GM18507 (cell line): ENCODE data around the gene ZFAND5.

Experiments
- DNase-seq: peaks from one replicate; pipeline ENCODE4 v3.0.0; 2011; ENCODE audit warnings: low read depth; ENCODE audit not compliant: insufficient read length; ENCODE audit errors: extremely low spot score
- FAIRE-seq: peaks from 2 replicates; lab custom pipeline; 2011; peaks lifted over from hg19 to GRCh38; lab: Jason Lieb, UNC

Gene ZFAND5

GRCh38 chr9:72363908-72364678 lies 915 bp downstream of the ZFAND5 start:
- peak; percentile 76 for FAIRE-seq
- peak; percentile 54 for DNase-seq

DNA sequence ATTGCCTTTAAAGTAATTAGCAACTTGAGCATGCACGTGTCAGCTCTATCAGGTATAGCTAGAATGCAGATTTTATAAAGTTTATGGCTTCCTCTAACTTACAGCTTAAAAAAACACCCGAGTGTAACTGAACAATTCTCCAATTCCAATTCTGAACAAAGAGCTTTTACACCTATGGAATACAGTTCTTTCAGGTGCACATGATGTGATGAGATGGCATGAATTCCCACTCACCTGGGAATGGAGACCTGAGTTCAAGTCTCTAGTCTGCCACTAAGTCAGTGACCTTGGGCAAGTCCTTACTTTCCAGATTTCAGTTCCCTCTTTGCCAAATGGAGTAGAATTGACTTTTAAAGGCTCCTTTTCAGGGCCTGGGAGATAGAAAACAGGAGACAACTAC lies 1.8 kb downstream of the ZFAND5 start:
- FAIRE-seq = peak; percentile 26
- no peak for DNase-seq

GRCh38 chr9:72362680-72363139 lies 2.3 kb downstream of the ZFAND5 start:
- FAIRE-seq (peak; percentile 88), DNase-seq (no peak)

DNA sequence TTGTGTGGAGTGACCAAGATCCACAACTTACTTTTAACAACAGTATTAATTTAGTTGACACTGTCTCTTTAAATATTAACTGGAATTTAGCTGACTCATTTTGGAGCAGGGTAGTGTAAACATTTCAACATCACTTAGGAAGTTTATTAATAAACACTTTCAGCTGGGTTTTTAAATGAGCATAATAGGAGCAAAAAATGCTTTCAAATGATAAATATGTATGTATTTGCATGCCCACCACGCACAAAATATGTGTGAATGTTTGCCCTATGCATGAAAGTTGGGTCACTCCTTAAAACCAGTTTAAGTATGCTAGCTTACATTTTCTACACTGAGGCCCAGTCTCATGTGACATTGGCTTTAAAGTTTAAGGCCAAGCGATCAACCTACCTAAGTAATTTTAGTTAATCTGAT lies 2.9 kb downstream of the ZFAND5 start:
- DNase-seq = no peak
- FAIRE-seq = no peak

DNA sequence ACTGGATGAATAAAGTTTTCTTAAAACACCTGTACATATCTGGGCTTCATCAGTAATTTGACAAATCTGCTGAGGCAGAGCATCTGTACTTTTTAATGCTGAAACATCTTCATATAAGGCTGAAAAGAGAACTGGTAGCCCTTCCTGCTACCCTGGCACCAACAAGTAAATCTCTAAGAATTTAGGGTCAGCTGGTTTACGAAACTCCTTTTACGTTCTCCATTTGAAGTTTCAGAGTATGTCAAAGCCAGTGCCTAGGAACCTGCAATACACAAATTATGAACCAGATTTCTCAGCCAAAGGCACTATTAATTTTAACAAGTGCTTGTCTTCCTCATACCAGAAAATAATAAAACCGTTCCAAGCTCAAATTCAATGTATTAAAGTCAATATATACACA lies 3.8 kb downstream of the ZFAND5 start:
- FAIRE-seq = peak; percentile 45

DNA sequence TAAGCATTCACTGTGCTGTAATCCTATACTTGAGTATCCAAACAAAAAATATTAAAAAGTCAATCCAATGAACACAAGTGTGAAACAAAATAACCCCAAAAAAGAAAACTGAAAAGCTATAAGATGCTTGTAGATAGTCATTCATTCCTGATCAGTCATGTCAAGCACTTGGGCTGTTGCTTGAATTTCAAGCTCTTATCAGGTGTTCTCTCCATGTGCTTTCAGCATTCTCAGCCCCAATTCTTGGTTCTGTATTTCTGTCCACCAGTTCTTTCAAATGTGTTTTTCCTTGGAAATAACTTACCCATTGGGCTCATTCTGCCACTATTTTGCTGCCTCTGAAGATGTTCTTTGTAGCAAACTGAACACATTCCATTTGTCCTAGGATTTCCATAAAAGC lies 4.7 kb downstream of the ZFAND5 start:
- DNase-seq (no peak), FAIRE-seq (no peak)

More for the DNA sequence above, 3.8 kb downstream of the ZFAND5 start:
- no peak for DNase-seq

DNA sequence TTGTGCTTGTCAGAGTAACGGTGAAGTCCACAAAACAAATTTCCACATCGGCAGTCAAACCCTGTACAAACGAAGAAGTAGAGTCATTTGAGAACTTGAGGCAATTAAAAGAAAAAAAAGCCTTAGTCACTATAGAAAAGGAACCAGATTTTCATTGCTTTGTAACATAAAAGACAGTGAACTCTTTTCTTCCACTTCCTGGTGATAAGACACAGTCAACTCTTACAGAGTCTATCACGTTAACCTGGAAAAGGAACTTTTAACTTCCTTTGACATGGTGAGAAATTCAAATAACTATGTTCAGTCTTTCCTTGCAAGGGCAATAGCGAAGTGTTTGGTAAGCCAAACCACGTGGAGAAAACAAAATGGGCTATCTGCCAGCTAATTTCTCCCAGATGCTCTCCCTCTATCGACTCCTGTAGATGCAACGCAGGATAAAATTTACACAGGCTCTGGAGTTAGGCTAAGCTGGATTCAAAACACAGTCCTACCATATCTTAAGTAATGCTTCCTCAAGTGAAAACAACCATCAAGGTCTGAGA lies 8.9 kb downstream of the ZFAND5 start:
- DNase-seq = no peak
- FAIRE-seq = no peak

DNA sequence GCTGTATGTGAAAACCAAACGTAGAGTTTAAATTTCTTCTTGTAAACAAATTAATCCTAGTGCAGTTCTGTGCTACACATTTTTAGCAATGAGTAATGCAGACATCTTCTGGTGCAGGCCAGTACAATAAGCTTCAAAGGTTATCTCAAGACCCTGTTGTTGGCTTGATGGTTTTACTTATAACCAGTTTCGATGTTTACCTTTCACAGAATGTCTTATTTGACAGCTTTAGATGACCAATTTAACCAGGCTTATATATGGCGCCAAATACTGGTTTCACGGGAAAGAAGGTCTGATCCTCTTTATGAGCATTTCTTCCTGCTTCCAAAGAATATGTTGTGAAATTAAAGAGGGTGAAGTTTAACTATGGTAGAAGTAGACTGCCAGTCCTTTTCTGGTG lies 9.9 kb downstream of the ZFAND5 start:
- FAIRE-seq (no peak), DNase-seq (no peak)

DNA sequence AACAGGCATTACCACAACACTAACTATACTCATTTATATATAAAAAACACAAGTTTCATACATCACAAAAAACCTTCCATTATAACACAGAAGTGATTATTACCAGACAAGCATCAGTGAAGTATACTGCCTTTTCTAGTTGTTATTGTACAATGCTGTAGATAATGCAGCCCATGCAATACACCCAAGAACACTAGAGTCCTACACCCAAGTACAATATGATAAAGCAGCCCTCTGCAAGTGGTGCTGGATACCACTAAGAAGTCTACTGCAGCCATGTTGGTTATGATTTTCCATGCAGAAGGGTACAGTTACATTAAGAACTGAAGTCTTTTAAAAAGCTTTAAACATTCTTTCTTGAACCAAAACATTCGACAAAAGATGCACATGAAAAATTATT lies 10.3 kb downstream of the ZFAND5 start:
- DNase-seq (no peak), FAIRE-seq (peak; percentile 38)

DNA sequence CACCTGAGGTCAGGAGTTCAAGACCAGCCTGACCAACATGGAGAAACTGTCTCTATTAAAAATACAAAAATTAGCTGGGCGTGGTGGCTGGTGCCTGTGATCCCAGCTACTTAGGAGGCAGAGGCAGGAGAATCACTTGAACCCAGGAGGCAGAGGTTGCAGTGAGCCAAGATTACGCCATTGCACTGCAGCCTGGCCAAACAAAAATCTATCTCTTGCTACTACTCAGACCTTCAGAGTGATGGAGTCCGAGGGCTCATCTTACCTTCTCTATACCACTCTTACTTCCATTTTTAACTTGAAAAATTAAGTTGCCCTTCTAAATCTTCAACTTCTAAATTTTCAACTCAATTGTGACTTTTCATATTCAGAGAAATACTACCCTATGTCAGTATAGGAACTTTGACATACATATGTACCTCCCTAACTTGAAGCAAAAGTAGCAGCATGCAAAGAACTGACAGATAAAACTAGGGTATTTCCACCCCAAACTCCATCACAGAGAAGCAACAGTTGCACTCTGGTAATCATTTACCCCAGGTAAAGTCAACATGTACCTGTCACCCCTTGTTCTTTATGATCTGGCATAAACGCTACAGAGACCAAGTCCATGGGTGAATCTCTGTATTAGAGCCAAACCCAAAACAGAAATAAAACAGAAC lies 11.4 kb downstream of the ZFAND5 start:
- DNase-seq (no peak), FAIRE-seq (peak; percentile 42)

DNA sequence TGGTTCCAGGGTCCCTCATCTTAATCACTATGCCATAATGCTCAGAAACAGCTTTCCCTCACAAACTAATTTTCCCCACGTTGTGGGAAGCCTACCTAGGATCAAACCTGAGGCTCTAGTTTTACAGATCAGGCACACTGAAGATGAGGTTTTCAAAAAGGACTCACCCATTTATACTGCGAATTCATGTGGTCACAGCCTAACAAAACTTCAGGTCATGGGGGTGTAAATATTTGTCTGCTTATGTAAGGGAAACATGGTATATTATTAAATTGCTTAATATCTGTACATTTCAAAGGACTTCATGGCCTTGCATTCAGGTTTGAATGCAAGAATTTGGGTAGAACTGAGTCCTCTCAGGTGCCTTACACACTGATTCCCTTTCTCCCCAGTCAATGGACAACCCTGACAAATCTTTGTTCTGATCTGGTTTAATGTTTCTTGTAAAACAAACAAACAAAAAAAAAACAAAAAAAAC lies 12.1 kb downstream of the ZFAND5 start:
- no peak for FAIRE-seq
- DNase-seq = no peak

GRCh38 chr9:72351538-72352453 lies 13.2 kb downstream of the ZFAND5 start:
- no peak for FAIRE-seq
- no peak for DNase-seq

DNA sequence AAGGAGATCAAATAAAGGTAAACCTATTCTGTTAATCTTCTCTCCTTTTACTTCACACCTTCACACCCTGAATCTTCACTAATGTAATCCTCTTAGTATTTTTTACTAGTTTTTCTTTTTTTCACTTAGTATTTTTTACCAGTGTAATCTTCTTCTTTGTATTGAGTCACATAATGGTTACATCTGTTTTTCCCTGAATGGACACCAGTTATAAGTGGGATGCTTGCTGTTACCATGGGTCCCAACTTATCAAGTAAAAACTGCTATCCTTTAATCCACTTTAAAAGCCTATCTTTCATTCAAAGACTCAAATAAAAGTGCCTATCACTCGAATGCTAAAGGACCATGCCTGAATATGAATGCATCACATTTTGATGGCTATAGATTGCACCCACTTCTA lies 15.1 kb downstream of the ZFAND5 start:
- FAIRE-seq = no peak

GRCh38 chr9:72349240-72349639 lies 15.8 kb downstream of the ZFAND5 start:
- no peak for FAIRE-seq
- no peak for DNase-seq

More for the DNA sequence above, 15.1 kb downstream of the ZFAND5 start:
- no peak for DNase-seq

DNA sequence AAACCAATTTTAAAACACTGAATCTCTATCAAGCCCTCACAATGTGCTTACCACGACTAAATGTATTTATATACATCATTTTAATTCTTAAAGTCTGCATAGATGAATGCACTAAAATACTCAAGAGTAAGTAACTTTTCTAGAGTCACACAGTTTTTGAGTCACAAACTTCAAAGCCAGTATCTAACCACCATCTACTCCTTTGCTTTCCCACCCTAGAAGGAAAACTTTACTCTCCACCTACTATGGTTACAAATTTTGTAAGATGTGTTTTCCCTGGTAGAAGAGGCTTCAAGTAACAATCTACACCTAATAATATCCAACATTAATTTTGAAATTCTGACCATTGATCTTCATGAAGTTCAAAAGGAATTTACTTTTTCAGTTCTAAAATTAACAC lies 18.7 kb downstream of the ZFAND5 start:
- DNase-seq = no peak
- FAIRE-seq = no peak

GRCh38 chr9:72338631-72339030 lies 26.4 kb downstream of the ZFAND5 start:
- DNase-seq = no peak
- no peak for FAIRE-seq

GRCh38 chr9:72337286-72337685 lies 27.7 kb downstream of the ZFAND5 start:
- DNase-seq (no peak), FAIRE-seq (no peak)

DNA sequence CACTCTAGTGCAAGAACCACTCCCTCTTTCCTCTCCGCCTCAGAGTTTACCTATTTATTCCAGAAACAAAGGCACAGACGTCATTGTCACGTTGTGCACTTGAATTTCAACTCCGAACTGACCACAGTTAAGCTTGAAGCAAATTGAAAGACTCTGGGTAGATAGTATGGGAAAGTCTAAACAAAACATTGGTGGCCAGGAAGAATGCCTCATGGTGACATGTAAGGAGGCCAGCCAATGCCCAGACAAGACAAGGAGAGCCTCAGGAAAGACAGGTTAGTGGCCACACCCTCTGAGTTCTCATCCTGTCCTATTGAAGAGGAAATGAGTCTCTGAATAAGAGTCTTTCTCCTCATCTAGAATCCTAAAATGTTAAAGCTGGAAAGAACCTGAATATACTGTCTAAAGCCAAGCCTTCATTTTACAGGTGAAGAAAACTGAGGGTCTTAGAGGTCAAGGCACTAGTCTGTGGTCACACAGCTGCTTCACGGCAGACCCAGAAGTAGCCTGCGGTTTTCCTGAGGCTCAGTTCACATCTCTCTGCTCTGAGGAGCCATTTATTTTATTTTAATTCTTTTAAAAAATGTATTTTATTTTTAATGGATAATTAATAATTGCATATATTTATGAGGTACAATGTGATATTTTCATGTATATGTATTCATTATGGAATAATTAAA lies 30.2 kb downstream of the ZFAND5 start:
- DNase-seq (no peak), FAIRE-seq (no peak)

DNA sequence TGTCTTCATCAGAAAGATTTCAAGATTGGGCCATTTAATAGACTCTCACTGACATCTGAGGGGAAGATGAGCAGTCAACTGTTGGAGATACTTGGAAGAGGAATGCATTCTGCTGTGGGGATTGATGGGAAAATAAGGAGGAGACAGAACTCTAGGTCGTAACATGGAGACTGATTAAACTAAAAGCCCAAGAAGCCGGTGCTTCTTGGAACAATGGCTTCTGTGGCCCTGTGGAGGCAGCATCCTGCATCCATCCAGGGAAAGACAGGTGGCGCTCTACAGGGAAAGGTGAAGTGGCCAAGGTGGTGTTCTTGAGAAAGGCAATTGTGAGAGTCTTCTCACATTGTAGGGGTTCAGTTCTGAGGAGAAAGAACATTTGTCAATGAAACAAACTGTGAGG lies 31.3 kb downstream of the ZFAND5 start:
- DNase-seq (no peak), FAIRE-seq (no peak)
